Natural killer cell (primary cell): ENCODE measurements around the gene SETDB2. TPM values are rescaled to one million over a fixed set of nuclear protein-coding genes. Genes with fewer than 3 reads are reported as not detected.

Source experiments
- total RNA-seq, 4 donors: library from RNA; stranded (reverse); fragments of 120-200 nt in 1 of 4; gene quantifications; one replicate each; pipeline versions ENCODE4 v1.2.3 to v1.2.4, GENCODE V29; 2013 to 2022

SETDB2 gene
- total RNA-seq, 3 donors from 2014 or later (not counting 1 experiment from before 2014, with no cell fraction given) = 15.8 to 17.4 (median 16.4) TPM

Other genes with a start within 250 kb of the SETDB2 start
- gene MLNR, start 223.9 kb upstream of the SETDB2 start, total RNA-seq = not detected
- gene CDADC1, start 196.3 kb upstream of the SETDB2 start, total RNA-seq = 10 to 100 TPM; 32.0 to 39.4 (median 33.6) TPM
- gene CAB39L, start 210 bp upstream of the SETDB2 start, total RNA-seq = 1 to 10 TPM; 4.4 to 6.5 (median 6.0) TPM
- gene PHF11, start 51.7 kb downstream of the SETDB2 start, total RNA-seq = 100 to 1,000 TPM in 2 of 3 donors, 10 to 100 TPM in 1; 89.0 to 113 (median 111) TPM
- gene RCBTB1, start 141.3 kb downstream of the SETDB2 start, total RNA-seq = 10 to 100 TPM; 19.7 to 28.5 (median 28.4) TPM
- 1 to 10 TPM in 1 of 3 donors, under 1 TPM in 2; 0.48 to 1.5 (median 0.61) TPM for gene ARL11, start 184.2 kb downstream of the SETDB2 start, total RNA-seq
- 10 to 100 TPM in 2 of 3 donors, 1 to 10 TPM in 1; 7.1 to 11.3 (median 10.7) TPM for gene EBPL, start 247.2 kb downstream of the SETDB2 start, total RNA-seq